HG03558 (cell line): ENCODE results near the gene PTGR3.
A peak's percentile ranks its signal among the peaks of the same experiment; 100 is the strongest.

Experiments used
- ATAC-seq: cut with Tn5 transposase; IDR thresholded peaks from one replicate; pipeline ENCODE4 v1.9.1; 2021; ENCODE audit warnings: moderate number of reproducible peaks; ENCODE audit not compliant: unreplicated experiment; ENCODE audit errors: extremely low read depth

PTGR3 gene

GRCh38 chr18:75209129-75209950 is at the start of gene PTGR3:
TSS of gene PTGR3 (minus strand) at chr18:75209139. CDS start at chr18:75209058, 81 bp downstream.
- peak; percentile 20 for ATAC-seq

DNA sequence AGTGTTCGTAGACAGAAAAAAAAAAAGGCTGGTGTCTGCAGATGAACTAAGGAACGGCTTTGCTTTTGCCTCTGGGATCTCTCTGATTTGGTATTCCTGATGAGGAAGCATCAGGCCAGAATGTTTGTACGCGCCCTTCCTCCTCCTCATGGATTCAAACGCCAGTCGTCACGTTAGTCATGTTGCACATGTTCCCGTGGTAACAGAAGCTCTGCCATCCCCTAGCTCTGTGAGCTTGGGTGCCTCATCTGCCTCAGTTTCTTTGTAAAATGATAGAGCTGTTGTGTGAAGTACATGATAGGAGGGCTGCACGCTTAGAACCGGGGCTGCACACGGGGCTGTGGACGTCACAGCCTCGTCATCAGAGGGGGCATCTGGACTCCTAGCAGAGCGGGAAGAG is 48.7 kb upstream of the PTGR3 start:
- ATAC-seq = no peak

DNA sequence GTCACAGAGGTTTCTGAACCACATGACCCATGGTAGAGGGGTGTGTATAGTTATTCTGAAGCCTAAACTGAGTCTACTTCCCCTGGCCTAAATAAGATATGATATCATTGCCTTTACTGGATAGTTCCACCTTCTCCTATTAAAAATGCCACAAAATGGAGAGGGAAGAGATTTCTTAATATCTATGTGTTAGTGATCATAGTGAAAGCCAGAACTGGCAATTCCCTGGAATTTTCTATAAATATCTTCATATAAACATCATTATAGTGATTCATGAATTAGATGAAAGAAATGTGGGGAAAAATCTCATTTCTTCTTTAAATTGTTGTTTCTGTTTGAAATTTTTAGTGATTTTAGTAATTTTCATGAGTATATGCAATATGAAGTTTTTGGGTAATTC is 47.4 kb upstream of the PTGR3 start:
- ATAC-seq = no peak

DNA sequence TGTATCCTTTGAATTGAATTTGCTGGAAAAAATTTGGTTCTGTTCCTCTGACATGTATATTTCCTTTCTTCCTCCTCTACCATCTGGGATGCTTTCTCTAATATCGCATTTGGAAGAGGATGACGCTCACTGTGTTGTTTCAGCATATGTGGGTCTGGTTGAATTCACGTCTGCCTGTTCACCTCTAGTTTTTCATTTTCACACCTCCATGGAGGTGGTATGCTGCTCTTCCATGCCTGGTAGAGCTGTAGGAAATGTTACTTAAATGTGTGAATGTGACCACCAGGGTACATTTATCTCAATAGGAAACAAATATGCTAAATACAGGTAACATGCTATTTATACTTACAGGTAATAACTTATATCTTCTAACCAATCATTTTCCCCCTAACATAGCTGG is 46.2 kb upstream of the PTGR3 start:
- no peak for ATAC-seq

GRCh38 chr18:75253784-75254183 is 44.8 kb upstream of the PTGR3 start:
- ATAC-seq = no peak

GRCh38 chr18:75253043-75253442 is 44.1 kb upstream of the PTGR3 start:
- no peak for ATAC-seq

- no peak for ATAC-seq
These were observed 43.2 kb upstream of the PTGR3 start for GRCh38 chr18:75252136-75252535.

- ATAC-seq = no peak
These were observed 42.5 kb upstream of the PTGR3 start for GRCh38 chr18:75251466-75251865.

- ATAC-seq = no peak
These were observed 41.5 kb upstream of the PTGR3 start for GRCh38 chr18:75250471-75250821.

- ATAC-seq = no peak
These were observed 40.9 kb upstream of the PTGR3 start for GRCh38 chr18:75249672-75250470.

GRCh38 chr18:75249175-75249518 is 40.2 kb upstream of the PTGR3 start:
- no peak for ATAC-seq

GRCh38 chr18:75248426-75249174 is 39.7 kb upstream of the PTGR3 start:
- no peak for ATAC-seq

GRCh38 chr18:75247611-75248421 is 38.9 kb upstream of the PTGR3 start:
- no peak for ATAC-seq

DNA sequence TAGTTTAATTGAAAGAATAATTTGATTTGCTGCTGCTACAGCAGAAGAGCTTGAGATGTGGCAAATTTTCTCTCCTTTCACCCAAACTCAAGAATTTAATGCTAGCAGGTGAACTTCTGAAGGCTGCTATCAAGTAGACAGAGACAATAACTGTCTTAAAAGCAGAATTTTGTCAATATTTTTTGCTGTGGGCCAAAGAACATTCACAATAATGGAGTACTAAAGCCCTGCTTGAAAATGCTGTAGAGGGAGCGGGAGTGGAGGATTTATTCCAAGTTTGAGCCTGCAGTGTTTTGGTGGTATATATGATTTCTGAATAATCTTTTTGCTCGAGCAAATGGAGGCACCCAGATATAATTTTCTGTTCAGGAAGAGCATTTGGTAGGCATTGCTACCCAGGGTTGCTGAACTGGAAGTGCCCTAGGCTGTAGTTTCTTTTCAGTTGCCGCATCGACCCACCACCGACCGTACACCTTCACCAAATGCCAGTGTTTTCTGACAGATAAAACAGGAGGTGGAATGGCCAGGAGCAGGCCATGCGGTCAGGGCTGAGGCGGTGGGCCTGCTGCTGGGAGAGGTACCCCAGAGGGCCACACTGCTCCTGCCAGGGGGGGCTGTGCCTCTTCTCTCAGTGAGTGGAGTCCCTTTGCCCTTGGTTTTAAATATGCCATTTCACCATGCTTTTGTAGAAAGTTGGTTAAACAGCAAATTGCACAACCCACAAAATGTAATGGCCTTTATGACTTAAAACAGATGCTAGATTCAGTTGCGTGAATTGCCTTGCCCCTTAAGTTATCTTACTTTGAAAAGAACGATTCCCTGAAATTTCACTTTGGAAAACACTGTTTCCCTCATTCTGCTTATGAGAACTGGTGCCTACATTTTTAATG is 38.0 kb upstream of the PTGR3 start:
- ATAC-seq = no peak

- no peak for ATAC-seq
These were observed 35.7 kb upstream of the PTGR3 start for GRCh38 chr18:75244351-75245313.

DNA sequence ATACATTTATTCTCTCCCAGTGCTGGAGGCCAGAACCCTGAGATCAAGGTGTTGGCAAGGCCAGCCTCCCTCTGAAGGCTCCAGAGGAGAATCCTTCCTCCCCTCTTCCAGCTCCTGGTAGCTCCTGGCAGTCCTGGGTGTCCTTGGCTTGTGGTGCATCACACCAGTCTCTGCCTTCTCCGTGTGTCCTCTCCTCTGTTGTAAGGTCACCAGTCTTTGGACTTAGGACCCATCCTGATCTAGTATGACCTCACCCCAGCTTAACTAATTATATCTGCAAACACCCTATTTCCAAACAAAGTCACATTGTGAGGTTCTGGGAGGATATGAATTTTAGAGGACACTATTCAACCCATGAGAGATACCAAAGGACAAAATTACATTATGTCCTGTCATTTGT is 32.8 kb upstream of the PTGR3 start:
- no peak for ATAC-seq

DNA sequence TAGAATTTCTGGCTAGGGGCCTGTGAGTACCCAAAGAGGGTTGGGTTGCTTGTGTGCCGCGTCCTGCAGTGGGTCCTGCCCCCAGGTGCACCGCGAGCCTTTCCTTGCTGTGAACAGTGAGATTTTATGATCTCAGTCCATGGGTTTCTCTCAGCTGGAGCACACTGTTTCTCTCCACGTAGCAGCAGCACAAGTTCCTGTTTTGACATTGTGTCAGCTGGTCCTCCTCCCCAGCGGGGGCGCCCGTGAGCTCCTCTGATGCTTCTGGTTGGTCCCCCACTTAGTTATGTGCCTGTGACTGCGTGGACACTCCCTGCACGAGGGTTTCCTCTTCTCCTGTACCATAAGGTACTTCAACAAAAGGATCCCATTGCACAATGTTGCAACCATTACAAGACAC is 31.5 kb upstream of the PTGR3 start:
- no peak for ATAC-seq

GRCh38 chr18:75238786-75239185 is 29.8 kb upstream of the PTGR3 start:
- no peak for ATAC-seq
